ENCODE data around the gene TAP1.
"Not testable (repeated sequence)": the region's sequence is repeated elsewhere in the genome, so short reads cannot be mapped to it uniquely, and the experiment has no call there.

- TF ChIP-seq, protein P1, sequence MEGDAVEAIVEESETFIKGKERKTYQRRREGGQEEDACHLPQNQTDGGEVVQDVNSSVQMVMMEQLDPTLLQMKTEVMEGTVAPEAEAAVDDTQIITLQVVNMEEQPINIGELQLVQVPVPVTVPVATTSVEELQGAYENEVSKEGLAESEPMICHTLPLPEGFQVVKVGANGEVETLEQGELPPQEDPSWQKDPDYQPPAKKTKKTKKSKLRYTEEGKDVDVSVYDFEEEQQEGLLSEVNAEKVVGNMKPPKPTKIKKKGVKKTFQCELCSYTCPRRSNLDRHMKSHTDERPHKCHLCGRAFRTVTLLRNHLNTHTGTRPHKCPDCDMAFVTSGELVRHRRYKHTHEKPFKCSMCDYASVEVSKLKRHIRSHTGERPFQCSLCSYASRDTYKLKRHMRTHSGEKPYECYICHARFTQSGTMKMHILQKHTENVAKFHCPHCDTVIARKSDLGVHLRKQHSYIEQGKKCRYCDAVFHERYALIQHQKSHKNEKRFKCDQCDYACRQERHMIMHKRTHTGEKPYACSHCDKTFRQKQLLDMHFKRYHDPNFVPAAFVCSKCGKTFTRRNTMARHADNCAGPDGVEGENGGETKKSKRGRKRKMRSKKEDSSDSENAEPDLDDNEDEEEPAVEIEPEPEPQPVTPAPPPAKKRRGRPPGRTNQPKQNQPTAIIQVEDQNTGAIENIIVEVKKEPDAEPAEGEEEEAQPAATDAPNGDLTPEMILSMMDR (IDR thresholded peaks at IDR 0.05): not testable (repeated sequence)
- not testable (repeated sequence) for TF ChIP-seq EZH2 (IDR thresholded peaks at IDR 0.05; ENCODE audit: borderline replicate concordance, insufficient read depth, low read depth, low read length, poor library complexity, severe bottlenecking)
Observed at GRCh38 chr6:32805404-32805803, 48.1 kb downstream of the TAP1 start.
